HG03175 (cell line): ENCODE data around the gene ADAMTS8.

Experiments
- ATAC-seq: cut with Tn5 transposase; IDR thresholded peaks from one replicate; pipeline ENCODE4 v1.9.1; 2021; ENCODE audit warnings: mild to moderate bottlenecking, moderate library complexity; ENCODE audit not compliant: unreplicated experiment

The ADAMTS8 gene

DNA sequence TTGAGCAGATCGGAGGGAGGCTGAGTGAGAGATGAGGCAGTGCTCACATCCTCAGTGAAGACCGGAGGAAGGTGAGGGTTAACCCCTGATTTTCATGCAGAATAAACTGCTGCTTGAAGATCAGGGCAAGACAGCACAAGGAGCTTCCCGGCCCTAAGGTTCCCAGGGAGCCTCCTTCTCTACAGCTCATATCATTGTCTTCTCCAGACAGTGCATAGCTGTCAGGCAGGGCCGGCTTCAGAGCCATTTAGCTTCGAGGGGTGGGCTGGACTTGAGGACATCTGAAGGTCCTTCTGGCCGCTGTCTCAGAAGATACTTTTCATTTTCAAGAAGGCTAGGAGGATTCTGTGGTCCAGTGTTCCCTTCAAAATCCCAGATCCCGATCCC, 7.2 kb downstream of the ADAMTS8 start:
- ATAC-seq: no peak

DNA sequence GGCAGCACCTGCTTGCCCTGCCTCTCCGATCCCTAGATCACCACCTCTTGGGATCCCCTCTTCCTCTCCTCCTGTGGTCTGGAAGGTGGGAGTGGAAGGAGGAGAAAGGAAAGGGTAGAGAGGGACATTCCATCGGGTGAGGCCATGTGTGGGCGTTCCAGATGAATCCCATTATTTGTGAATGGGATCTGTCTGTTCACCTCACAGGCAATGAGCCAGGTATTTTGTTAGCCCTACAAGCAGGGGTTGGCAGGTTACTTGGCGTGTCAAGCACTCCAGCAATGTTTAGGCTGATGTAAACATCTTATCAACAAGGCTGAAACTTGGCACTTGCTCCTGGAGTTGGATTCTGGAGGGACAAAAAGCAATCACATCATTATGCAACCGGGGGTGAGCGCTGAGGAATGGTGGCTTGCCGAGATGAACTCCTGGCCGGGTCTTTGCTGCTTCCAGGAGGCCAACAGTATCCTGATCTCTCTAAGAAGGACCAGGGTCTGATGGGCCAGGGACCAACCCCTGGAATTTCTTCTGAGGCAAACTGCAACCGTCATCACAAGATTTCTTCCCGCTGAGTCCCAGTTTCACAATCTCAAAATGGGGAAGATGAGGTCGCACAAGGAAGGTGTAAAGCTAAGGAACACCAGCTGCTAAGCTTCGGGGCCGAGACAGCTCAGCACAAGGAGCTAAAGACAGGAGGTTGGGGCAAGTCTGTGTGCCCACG, 7.8 kb downstream of the ADAMTS8 start:
- ATAC-seq: no peak

DNA sequence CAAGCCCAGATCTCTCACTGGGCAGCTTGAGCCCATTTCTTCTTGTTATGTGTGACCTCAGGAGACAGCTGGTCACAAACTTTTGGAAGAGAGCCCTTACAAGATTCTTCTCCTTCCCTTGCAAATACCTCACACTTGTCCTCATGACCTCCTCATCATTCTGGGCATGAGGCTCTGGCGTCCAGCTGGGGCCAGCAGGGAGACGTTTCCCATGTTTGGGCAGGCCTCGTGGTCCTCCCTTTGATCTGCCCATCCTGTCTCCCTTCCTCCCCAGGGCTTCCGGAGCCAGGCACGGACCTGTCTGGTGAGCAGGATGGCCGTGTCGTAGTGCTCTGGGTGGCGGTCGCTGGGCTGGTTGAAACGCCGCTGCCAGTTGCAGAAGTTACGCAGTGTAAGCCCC, 9.7 kb downstream of the ADAMTS8 start:
- no peak for ATAC-seq

DNA sequence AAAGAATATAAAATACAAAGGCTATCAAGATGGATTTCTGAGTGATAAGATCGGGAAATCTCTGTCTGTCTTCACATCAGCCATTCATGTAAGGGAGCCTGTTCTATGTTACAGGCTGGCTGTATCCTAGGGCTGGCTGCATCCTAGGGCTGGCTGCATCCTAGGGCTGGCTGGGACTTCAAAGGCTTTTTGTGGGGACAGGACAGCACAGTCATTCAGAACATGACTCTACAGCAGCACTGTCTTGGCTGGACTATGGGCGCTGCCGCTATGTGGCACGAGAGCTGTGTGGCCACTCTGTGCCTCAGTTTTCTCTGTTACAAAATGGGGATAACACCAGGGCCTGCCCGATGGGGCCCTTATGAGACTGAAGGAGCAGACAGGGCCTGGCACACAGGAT, 10.2 kb downstream of the ADAMTS8 start:
- ATAC-seq: no peak

DNA sequence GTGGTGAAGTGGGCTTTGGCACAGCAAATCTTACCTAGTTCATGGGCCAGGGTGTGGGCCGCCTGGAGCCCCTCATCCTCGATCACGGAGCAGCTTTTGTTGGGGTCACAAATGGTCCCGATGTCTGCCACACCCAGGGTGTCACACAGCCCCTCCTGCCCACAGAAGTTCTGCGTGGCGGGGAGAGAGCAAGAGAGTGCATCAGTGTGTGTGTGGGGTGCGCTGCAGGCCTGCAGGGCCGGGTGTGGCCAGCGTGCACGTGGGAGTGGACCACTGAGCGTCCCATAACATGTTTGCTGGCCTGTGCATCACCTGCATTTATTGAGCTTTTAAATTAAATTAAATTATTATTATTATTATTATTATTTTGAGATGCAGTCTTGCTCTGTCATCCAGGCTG, 11.5 kb downstream of the ADAMTS8 start:
- ATAC-seq: no peak

DNA sequence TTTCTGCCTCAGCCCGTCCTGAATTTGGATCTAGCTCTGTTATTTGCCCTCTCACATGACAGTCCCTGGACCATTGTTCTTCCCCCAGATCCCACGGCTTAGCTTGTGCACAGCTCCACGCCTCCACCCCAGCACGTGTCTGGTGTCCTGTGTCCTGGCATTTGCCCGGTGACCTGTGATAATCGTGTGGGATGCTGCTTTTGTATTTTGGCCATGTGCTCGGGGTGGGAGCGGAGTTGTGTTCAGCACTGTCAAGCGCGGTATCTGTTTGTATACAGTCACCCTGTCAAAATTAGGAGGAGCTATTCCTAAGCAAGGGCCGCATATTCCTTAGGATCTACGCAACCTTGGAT, 11.9 kb downstream of the ADAMTS8 start:
- no peak for ATAC-seq

DNA sequence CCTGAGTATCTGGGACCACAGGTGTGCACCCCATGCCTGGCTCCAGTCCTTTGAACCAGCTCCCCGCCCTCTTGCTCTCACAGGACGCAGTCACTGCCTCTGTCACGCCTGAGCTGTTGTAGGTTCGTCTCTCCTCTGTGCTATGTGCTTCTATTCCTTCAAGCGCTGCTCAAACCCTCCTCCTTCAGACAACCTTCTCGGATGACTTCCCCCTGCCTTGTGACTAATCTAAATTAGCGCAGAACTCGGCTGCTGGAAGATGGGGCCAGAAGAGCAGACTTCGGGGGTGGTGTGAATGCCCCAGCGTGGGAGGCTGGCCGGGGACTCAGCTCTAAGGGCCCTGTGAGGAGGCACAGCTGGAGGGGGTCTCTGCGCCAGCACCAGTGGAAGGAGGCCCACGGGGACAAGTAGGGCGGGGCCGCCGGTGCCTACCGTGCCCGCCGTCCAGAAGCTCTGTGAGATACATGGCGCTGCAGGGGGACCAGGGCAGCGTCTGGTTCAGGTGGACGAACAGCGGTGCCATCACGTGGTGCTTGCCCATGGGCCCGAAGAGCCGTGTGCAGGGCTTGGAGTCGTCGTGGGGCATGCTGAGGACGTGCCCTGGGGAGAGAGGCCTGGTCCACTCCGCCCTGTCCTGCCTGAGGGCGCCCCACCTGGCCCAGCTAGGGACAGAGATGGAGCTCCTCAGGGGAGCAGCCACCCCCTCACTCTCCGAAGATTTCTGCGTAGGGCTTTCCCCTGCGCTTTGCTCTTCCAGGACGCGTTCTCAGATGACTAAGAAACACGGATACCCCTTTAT, 12.5 kb downstream of the ADAMTS8 start:
- no peak for ATAC-seq

DNA sequence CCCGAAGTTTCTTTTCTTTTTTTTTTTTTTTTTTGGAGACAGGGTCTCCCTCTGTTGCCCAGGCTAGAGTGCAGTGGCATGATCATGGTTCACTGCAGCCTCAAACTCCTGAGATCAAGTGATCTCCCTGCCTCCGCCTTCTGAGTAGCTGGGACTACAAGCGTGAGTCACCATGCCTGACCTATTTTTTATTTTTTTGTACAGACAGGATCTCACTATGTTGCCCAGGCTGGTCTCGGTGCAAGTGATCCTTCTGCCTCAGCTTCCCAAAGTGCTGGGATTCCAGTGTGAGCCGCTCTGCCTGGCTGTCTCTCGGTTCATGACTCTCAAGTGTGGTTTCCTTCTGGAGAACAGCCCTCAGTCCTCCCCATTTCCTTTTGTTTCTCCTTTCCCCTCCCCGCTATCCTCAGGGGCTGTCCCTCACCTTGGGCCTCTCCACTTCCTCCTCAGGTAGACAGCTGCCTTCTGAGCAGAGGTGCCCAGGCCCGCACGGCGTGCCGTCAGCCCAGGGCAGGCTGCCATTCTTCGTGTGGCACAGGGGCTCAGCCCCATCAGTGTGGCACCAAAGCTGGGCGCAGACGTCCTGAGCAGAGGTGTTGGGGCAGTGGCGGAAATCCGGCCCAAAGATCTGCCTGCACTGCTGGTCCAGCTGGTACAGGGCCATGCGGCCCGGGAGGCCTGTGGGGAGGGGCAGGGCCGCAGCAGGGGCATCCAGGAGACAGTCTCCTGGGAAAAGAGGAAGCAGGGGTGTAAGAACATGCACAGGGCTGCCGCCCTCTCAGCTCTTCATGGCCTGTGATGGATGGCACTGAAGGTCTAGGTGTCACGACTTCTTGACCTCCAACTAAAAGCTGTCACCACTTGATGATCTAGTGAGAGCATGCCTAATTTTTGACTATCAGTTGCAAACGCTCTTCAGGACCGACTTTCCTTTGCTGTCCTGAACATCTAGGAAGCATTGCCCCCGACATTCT, 14.0 kb downstream of the ADAMTS8 start:
- ATAC-seq: no peak

DNA sequence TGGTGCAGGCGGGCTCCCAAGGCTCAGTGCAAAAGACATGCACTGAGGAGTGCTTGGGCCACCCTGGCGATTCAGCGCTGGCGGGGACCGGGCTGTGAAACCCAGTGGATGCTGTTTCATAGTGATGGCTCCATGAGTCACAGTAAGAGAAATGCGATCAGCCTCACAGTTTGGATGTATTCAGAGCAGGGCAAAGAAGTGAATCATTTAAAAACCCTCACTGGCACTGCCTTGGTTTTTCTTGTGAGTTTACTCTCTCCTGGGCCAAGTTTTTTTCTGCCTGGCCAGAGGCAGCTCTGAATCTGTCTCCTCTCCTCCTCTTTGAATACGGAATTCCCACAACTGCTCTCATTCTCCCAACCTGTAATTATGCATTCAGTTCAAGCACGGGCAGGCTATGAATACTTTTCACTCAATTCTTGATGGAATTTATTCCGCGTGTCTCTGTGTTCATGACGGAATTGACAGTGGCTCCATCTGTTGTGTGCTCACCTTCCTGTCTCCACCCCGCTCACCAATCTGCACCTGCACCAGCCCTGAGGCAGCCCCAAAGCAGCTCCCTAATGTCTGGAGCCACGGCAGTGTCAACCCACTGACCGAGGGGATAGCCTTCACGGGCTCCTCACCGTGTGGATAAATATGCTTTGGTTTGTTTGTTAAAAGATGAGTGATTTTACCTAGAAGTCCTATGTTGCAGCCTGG, 14.9 kb downstream of the ADAMTS8 start:
- no peak for ATAC-seq

DNA sequence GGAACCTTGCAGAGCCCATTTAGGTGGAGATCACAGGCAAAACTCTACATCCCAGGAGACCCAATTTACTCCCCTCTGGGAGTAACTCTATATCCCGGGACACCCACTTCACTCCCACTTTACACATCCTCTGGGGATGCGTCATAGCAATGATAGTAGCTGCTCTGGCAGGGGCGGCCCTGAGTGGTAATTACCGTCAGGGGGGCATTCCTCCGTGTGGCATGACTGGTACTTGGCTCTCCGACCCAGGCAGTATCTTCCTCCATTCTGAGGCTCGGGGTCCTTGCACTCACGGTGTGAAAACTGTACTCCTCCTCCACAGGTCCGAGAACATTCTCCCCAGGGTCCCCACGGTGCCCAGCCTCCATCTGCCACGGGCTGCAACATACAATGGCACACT, 17.2 kb downstream of the ADAMTS8 start:
- no peak for ATAC-seq

DNA sequence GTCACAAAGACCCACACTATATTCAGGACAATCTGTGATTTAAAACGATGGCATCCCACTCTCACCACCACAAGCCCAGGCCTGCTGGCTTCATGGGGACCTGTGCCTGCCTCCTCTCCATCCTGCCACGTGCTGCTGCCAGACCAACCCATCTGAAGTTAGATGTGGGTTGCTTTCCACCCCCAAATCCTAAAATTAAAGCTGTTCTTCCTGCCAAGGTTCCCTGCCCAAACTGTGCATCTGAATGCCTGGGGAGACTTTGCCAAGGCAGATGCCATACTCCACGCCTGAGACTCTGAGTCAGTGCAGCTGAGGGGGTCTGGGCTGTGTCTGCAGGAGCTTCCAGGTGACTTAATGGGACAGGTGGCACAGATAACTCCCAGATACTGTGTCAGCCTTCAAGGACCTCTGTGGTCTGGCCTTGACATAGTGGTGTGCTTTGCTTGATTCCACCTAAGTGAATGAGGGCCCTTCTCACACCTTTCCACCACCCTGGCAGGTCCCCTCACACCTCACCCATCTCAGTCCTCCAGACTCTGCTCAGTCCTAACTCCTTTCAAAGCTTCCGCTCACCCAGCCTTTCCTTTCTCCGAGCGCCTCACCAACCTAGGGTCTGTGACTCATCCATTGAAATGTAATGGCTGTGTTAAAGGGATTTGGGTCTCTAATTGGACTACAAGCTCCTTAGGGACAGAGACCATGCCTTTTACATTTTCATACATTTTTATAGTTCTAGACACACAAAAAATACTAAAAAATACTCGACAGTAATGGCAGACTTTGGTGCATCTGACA, 18.6 kb downstream of the ADAMTS8 start:
- no peak for ATAC-seq

DNA sequence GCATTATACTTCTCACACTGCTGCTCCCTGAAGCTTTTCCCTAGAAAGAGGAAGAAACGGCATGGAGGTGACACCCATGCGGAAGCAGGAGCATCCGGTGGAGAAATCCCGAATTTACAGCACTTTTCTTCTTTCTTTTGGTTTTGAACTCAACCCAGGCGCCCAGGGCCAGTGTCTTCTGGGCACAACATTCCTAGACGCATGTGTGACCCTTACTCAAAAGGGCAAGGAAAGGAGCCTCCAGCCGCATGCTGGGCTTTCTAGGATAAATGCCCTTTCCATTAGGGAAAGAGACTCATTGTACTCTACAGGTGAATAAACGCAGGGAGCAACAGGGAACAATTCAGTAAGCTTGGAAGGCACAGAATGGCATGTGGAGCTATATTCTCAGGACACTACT, 19.5 kb downstream of the ADAMTS8 start:
- no peak for ATAC-seq

DNA sequence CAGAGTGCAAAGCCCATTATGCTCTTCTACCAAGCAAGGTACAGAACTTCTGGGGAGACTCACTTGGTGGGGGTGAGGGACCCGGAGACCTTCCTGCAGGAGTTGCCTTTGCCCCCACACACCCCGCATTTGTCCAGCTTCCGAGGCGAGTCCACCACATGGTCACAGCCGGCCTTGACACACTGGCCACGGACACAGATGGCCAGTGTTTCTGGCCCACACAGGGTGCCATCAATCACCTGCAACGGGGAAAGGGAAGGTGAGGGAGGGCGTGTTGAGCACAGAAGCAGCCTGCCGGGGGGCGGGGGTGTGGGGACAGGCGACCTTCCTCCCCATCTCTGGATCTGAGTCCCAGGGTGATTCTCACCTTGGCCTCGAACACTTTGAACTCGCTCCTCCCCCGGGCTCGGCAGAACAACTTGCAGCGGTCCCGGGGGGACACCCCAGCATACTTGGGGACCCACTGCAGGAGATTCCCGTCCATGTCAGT, 20.0 kb downstream of the ADAMTS8 start:
- ATAC-seq: no peak

DNA sequence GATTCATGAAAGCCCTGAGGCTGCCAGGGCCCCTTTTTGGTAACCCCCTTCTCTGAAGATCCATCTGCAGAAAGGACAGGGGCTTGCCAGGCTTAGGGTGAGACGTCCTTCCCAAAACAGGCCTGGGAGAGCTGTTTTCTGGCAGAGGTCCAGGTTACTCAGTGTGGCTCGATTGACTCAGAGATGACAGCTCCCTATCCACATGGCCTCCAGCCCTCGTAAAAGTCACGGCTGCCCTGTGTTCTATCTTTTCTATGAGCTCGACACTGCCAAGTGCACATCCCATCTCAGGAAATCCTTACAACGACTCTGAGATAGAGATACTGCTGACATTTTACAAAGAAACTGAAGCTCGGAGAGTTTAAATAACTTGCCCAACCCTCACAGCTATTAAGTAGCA, 20.4 kb downstream of the ADAMTS8 start:
- no peak for ATAC-seq

DNA sequence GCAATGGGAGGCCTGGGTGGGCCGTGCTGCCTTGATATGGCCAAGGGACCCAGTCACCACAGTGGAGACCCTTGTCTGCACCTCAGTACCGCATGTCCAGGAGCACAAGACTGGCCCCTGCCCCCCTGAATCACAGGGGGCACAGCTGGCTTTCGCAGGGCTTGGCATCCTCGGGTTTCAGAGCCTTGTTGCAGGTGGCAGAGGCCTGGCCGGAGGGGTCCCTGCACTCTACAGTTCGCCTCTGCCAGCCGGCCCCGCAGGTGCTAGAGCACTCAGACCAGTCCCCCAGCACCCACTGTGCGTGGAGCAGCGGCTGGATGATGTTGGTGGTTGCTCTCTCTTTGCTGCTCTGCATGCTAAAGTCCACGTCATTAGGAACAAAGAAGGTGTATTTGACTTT, 23.0 kb downstream of the ADAMTS8 start:
- ATAC-seq: no peak

DNA sequence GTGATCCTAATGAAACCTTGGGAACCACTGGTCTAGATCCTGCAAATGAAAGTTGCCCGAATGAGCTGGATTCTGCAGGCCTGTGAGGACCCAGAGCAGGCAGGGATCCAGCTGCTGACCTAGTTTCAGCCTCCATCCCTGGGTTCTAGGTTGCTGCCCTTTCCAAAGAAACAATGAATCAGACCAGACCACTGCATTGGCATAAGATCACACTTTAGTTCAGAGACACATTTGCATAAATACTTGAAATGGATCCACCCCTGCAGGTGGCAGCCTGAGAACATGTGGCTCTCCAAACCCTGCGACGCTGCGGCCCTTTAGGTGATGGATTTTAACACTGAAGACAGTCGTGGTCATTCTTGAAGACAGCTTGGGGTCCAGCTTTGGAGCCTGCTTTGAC, 23.7 kb downstream of the ADAMTS8 start:
- no peak for ATAC-seq

DNA sequence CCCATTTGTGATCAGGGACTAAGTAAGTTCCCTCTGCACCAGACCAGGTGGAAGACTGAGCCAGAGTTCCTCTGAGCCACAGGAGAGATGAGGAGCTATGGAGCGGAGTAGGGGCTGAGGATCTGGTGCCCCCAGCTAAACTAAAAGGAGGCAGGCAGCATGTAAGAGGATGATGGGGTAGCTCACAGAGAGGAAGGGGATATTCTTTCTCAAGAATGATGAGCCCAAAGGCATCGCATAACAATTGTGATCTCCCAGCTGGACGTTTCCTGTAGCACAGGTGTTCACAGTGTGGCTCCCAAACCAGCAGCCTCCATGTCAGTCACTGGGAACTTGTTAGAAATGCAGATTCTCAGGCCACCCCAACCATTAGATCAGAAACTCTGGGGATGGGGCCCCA, 24.4 kb downstream of the ADAMTS8 start:
- ATAC-seq: no peak

DNA sequence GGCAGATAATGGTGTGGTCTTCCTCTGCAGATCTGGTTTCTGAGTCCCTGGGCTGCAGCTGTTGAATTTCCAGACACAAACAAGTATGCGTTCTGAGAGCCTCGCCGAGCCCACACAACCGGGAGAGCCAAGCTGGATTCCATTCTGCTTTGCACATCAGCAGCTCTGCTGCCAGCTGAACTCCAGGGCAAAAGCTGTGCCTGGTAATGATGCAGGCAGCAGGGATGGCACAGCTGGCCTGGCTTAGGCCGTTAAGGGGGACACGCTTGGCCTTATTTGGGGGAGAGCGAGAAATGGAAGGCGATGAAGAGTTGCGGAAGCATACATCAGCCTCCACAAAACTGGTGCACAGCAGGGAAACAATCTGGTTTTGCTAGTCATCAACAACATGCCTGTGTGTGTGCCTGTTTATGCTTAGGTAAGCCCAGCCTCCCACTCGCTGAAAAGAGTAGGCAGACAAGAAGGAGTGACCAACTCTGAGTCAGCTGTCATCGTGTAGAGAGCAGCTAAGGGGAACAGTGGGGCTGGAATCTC, 25.1 kb downstream of the ADAMTS8 start:
- no peak for ATAC-seq

DNA sequence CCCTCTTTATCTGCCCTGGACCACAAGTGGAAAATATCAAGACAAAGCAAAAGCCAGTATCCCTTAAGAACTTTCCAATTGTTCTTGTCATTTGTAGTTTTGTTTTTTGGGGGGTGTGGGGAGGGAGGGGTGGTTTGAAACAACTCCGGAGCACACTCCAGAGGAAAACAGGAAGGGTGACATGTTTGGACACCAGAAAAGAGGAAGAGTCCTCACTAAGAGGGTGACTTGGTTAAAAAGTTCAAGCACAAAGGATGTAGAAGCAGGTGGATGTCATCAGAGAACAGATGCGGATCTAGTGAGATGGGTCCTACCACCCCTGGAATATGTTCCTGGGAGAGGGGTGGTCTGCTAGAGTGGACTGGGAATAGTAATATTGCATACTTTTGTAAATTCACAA, 25.8 kb downstream of the ADAMTS8 start:
- no peak for ATAC-seq
